Stimulated activated naive CD8-positive, alpha-beta T cell treated with anti-CD3 and anti-CD28 coated beads, Interleukin-15, Interleukin-2, amounts not matched to agents 100 ng/mL and 50 ng/mL, for 24 hours (primary cell): ENCODE measurements around the gene CEP44.
"Not testable (repeated sequence)": the region's sequence is repeated elsewhere in the genome, so short reads cannot be mapped to it uniquely, and the experiment has no call there.

Source experiments
- H3K27ac Mint-ChIP-seq: one replicate; pipeline ENCODE4 v1.8.0; 2021; ENCODE audit warnings: mild to moderate bottlenecking, mixed read lengths
- H3K27me3 Mint-ChIP-seq: one replicate; pipeline ENCODE4 v1.8.0; 2021; ENCODE audit warnings: mixed read lengths
- H3K36me3 Mint-ChIP-seq: one replicate; pipeline ENCODE4 v1.8.0; 2021; ENCODE audit warnings: low read depth, mixed read lengths
- H3K4me1 Mint-ChIP-seq: one replicate; pipeline ENCODE4 v1.8.0; 2021; ENCODE audit warnings: low read depth, mixed read lengths
- H3K4me3 Mint-ChIP-seq: one replicate; pipeline ENCODE4 v1.8.0; 2021; ENCODE audit warnings: mild to moderate bottlenecking, mixed read lengths
- H3K9me3 Mint-ChIP-seq: one replicate; pipeline ENCODE4 v1.8.0; 2021; ENCODE audit warnings: mixed read lengths

Gene CEP44

GRCh38 chr4:174378951-174379350 is 95.2 kb downstream of the CEP44 start:
- H3K4me1 Mint-ChIP-seq: no peaks in the 10 kb centered on the region
- H3K27me3 Mint-ChIP-seq: no peaks in the 10 kb centered on the region
- H3K36me3 Mint-ChIP-seq: no peaks in the 10 kb centered on the region
- H3K4me3 Mint-ChIP-seq: no peak overlapping the region
- H3K27ac Mint-ChIP-seq: no peak overlapping the region
- no peaks in the 10 kb centered on the region for H3K9me3 Mint-ChIP-seq

- H3K4me1 Mint-ChIP-seq, H3K27ac Mint-ChIP-seq, H3K9me3 Mint-ChIP-seq, H3K4me3 Mint-ChIP-seq, H3K36me3 Mint-ChIP-seq, H3K27me3 Mint-ChIP-seq: not testable (repeated sequence)
Measured at GRCh38 chr4:174380206-174380605, 96.5 kb downstream of the CEP44 start.

- H3K4me3 Mint-ChIP-seq: no peak overlapping the region
- no peaks in the 10 kb centered on the region for H3K27me3 Mint-ChIP-seq
- no peaks in the 10 kb centered on the region for H3K4me1 Mint-ChIP-seq
- H3K9me3 Mint-ChIP-seq: no peaks in the 10 kb centered on the region
- no peak overlapping the region for H3K27ac Mint-ChIP-seq
- H3K36me3 Mint-ChIP-seq: no peaks in the 10 kb centered on the region
Measured at GRCh38 chr4:174380699-174381439, 97.2 kb downstream of the CEP44 start.

GRCh38 chr4:174381440-174381800 is 97.7 kb downstream of the CEP44 start:
- Mint-ChIP-seq H3K4me3 (no peak overlapping the region), H3K36me3 (no peaks in the 10 kb centered on the region), H3K27ac (no peak overlapping the region), H3K4me1 (no peaks in the 10 kb centered on the region), H3K27me3 (no peaks in the 10 kb centered on the region), H3K9me3 (no peaks in the 10 kb centered on the region)
